DMS153 treated with DMSO at 0.1 percent for 48 hours (cell line): ENCODE measurements around the gene DPP9.
"Not testable (repeated sequence)": the region's sequence is repeated elsewhere in the genome, so short reads cannot be mapped to it uniquely, and the experiment has no call there.

ENCODE experiments used
- DNase-seq: peaks from one replicate; lab custom pipeline; 2025; ENCODE audit not compliant: unreplicated experiment; lab: John Stamatoyannopoulos, UW

The DPP9 gene

GRCh38 chr19:4723595-4724514 is at the start of gene DPP9:
Gene DPP9 (minus strand): TSS chr19:4723842. CDS start chr19:4719906, 3,936 bp downstream.
- DNase-seq, result peak; percentile 93

DNA sequence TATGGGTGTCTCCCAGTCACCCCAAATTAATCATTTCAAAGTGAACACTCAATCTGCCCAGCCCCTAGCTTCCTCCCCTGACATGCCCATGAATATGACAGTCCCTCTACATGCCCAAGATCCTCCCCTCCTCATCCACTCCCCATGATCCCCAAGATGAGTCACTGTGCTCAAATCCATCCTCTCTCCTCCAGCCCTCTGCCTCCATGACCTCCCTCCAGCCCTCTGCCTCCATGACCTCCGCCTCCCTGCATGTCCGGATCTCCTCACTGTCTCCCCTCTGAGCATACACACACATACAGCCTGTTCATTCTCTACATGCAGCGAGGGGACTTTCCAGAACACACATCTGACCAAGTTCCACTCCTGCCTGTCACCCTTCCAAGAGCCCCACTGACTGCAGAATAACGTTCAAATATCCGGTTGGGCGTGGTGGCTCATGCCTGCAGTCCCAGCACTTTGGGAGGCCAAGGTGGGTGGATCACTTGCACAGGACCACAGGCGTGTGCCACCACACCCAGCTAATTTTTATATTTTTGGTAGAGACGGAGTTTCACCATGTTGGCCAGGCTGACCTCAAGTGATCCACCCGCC is 49.5 kb upstream of the DPP9 start:
- DNase-seq, result no peak

GRCh38 chr19:4772566-4772965 is 48.9 kb upstream of the DPP9 start:
- DNase-seq, result no peak

- DNase-seq, result peak; percentile 73
Observed at GRCh38 chr19:4768934-4769777, 45.5 kb upstream of the DPP9 start.

- no peak for DNase-seq
Observed at GRCh38 chr19:4764393-4764660, 40.7 kb upstream of the DPP9 start.

GRCh38 chr19:4763021-4763420 is 39.4 kb upstream of the DPP9 start:
- DNase-seq, result no peak

DNA sequence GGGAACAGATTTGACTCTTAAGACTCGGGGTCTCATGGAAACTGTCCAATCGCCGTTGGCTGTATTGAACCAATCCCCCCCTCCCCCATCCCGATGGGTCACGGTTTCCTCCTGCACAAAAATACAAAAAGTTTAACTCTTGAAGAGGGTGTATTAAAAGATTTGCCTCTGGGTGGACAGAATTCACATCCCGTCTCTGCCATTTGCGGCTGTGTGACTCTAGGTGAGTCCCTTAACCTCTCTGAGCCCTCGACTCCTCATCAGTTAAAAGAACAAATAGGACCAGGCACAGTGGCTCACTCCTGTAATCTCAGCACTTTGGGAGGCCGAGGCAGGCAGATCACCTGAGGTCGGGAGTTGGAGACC is 36.6 kb upstream of the DPP9 start:
- DNase-seq, result no peak

DNA sequence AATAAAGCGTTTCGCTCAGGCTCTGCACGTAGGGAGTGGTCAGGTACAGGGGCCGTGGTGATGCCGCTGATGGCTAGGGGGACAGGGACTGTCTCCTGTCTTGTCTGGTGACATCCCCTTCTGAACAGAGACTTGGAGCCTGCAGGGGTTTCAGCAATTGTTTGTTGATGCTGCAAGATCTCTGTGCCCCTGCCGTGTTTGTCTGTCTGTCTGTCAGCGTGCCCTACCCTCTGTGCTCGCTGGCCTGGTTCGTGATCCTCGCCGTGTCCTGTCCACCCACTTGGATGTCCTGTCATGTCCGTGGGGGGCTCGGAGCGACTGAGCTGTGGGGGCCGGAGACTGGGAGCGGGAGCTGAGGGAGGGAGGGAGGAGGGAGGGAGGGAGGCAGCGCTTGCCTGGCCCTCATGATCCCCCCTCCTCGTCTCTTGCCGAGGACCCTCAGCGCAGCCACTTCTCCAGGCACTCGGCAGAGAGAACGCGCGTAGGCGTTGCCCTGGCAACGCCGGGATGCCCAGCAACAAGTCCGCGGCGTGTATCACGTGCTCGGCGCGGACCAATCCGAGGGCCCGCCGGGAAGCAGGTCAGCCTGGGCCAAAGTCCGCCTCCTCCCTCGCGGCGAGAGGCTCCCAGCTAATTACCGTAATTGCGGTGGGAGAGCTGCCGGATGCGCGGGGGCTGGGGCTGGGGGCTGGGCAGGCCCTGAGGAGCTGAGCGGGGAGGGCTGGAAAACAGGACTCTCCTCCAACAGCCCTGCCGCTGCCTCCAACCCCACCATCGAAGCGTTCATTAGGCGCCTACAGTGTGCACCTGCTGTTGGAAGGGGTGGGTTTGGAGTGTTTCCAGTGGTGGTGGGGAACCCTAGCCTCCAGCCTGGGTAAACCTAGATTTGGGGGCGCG is 36.0 kb upstream of the DPP9 start:
- peak; percentile 78 for DNase-seq

GRCh38 chr19:4758659-4759058 is 35.0 kb upstream of the DPP9 start:
- no peak for DNase-seq

DNA sequence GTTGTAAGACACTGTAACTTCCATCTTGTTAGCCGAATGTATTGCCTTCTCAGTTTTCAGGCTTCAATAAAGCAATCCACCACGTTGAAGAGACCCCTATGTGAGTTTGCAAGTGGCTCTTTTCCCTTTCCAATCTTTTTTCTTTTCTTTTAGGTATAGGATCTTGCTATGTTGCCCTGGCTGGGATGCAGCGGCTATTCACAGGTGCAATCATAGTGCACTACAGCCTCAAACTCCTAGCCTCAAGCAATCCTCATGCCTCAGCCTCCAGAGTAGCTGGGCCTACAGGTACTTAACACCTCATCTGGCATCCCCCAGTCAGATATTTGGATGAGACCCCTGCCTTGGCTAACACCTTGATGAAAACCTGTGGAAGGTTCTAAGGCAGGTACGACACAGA is 34.4 kb upstream of the DPP9 start:
- no peak for DNase-seq

GRCh38 chr19:4755459-4755858 is 31.8 kb upstream of the DPP9 start:
- DNase-seq, result no peak

GRCh38 chr19:4754248-4754647 is 30.6 kb upstream of the DPP9 start:
- no peak for DNase-seq

DNA sequence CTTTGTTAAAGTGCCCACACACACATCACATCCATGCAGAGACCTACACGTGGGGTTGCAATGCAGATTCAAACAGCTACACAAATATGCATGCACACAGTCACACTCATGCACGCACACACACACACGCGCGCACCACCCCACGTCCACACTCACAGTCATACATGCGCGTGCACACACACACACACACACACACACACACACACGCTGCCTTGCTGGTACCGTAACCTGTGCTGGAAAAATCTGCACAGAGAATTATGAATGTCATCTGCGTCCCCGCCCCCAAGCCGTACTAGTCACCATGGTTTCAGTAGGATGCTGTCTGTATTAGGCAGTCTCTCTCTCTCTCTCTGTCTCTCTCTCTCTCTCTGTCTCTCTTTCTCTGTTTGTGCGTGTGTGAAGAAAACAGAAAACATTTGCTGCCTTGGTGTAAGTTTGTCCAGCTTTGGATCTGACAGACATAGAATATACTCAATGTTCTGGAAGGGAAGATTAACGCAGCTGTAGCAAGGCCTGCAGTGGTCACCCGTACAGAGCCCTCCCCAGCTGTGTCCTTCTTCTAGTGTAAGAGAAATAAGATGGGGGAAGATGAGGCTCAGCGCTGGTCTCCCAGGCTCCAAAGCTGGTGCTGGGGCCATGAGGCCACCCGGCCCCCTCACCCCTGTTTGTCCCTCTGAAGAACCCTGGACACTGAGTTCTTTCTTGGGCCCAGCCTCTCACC is 26.4 kb upstream of the DPP9 start:
- no peak for DNase-seq

DNA sequence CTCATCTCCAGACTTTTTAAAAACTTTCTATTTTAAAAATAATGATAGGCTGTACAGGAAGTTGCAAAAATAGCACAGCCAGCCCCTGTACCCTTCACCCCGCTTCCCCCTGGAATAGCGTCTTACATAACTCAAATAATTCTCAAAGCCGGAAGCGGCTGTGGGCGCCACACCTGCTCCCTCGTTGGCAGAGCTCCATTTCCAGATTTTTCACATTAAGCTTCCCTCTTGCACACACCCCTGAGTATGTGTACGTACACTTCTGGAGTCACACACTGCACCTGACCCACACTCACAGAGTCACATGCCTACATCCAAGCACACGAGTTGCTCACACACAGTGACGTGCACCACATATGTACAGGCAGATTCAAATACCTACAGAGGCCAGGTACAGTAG is 24.9 kb upstream of the DPP9 start:
- DNase-seq, result no peak

DNA sequence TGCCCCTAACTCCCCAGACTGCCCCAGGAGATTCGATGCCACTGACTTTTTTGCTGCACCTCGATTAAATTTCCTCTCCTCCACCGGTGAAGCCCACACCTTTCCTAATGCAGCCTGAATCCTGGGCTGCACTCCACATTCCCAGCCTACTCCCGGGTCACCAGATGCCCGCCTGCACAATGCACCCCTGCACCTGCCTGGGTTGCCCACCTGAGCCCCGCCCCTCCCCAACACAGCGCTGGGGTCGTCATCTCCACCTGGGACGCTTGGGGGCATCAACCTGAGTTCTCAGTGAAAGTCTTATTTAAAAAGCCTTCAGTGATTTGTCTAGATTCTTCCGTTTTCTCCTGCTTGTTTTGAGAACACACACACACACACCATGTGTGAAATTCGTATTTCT is 24.5 kb upstream of the DPP9 start:
- DNase-seq, result no peak

GRCh38 chr19:4745986-4746385 is 22.3 kb upstream of the DPP9 start:
- no peak for DNase-seq

GRCh38 chr19:4745175-4745574 is 21.5 kb upstream of the DPP9 start:
- not testable (repeated sequence) for DNase-seq

GRCh38 chr19:4744451-4745174 is 21.0 kb upstream of the DPP9 start:
- no peak for DNase-seq
